Stomach (tissue), 4 donors: ENCODE measurements around the gene EPB41.

Source experiments
- CTCF ChIP-seq, 7 experiments: fragments of 450-650 bp in 4 of 7; fragments of 200-600 bp in 3 of 7; sonication (generic) in 3 of 7; IDR thresholded peaks; one replicate each; pipeline ENCODE4 v1.5.1; 2016 to 2019; ENCODE audit warnings: antibody characterized with exemption in 7 of 7, control low read depth in 2 of 7, mild to moderate bottlenecking in 1 of 7
- POLR2A ChIP-seq, 4 donors: fragments of 450-650 bp; IDR thresholded peaks; one replicate each; pipeline ENCODE4 v1.6.1; 2016; ENCODE audit warnings: antibody characterized with exemption in 4 of 4, control low read depth in 2 of 4, mild to moderate bottlenecking in 1 of 4, moderate library complexity in 1 of 4

GRCh38 chr1:28883242-28883616 lies 31.1 kb upstream of the EPB41 start:
- no peak for TF ChIP-seq CTCF (IDR thresholded peaks at IDR 0.05)
- no peak for TF ChIP-seq POLR2A (IDR thresholded peaks at IDR 0.05)
